HG02642 (cell line): ENCODE results near the gene DZIP1L.
A peak's percentile ranks its signal among the peaks of the same experiment; 100 is the strongest.
"Not testable (repeated sequence)": the region's sequence is repeated elsewhere in the genome, so short reads cannot be mapped to it uniquely, and the experiment has no call there.

ENCODE experiments used
- ATAC-seq: cut with Tn5 transposase; IDR thresholded peaks from one replicate; pipeline ENCODE4 v1.9.1; 2021; ENCODE audit warnings: mild to moderate bottlenecking; ENCODE audit not compliant: unreplicated experiment, poor library complexity

DZIP1L gene

GRCh38 chr3:138114988-138115971 lies at the start of gene DZIP1L:
TSS of gene DZIP1L (minus strand) at chr3:138115608. CDS start at chr3:138103971, 11,637 bp downstream.
- ATAC-seq: peak; percentile 91

GRCh38 chr3:138165061-138165460 lies 49.7 kb upstream of the DZIP1L start:
- no peak for ATAC-seq

- ATAC-seq: no peak
Observed at GRCh38 chr3:138157743-138158142, 42.3 kb upstream of the DZIP1L start.

- no peak for ATAC-seq
Observed at GRCh38 chr3:138154534-138154933, 39.1 kb upstream of the DZIP1L start.

GRCh38 chr3:138148503-138148902 lies 33.1 kb upstream of the DZIP1L start:
- no peak for ATAC-seq

- ATAC-seq: not testable (repeated sequence)
Observed at GRCh38 chr3:138142181-138142580, 26.8 kb upstream of the DZIP1L start.

GRCh38 chr3:138140940-138141339 lies 25.5 kb upstream of the DZIP1L start:
- no peak for ATAC-seq

GRCh38 chr3:138139691-138140090 lies 24.3 kb upstream of the DZIP1L start:
- ATAC-seq: no peak

- ATAC-seq: no peak
Observed at GRCh38 chr3:138137861-138138260, 22.5 kb upstream of the DZIP1L start.

GRCh38 chr3:138136201-138136600 lies 20.8 kb upstream of the DZIP1L start:
- no peak for ATAC-seq

GRCh38 chr3:138135833-138136194 lies 20.4 kb upstream of the DZIP1L start:
- no peak for ATAC-seq

GRCh38 chr3:138135146-138135832 lies 19.9 kb upstream of the DZIP1L start:
- ATAC-seq: no peak

GRCh38 chr3:138132239-138132638 lies 16.8 kb upstream of the DZIP1L start, which contains the start of gene A4GNT:
TSS of gene A4GNT (minus strand) at chr3:138132390. CDS start at chr3:138131256, 1,134 bp downstream.
- ATAC-seq: no peak

GRCh38 chr3:138127636-138128365 lies 12.4 kb upstream of the DZIP1L start:
- no peak for ATAC-seq

GRCh38 chr3:138125548-138126221 lies 10.3 kb upstream of the DZIP1L start:
- no peak for ATAC-seq

- ATAC-seq: no peak
Observed at GRCh38 chr3:138124706-138125355, 9.4 kb upstream of the DZIP1L start.

- no peak for ATAC-seq
Observed at GRCh38 chr3:138124188-138124587, 8.8 kb upstream of the DZIP1L start.

GRCh38 chr3:138119423-138119766 lies 4.0 kb upstream of the DZIP1L start:
- no peak for ATAC-seq

- peak; percentile 63 for ATAC-seq
Observed at GRCh38 chr3:138118612-138119422, 3.4 kb upstream of the DZIP1L start.
